Calu3 (cell line): Measurements from ENCODE around the gene GSDMA. TPM values are rescaled to one million over a fixed set of nuclear protein-coding genes. Genes with fewer than 3 reads are reported as not detected.

Experiments used
- BruUV-seq: library from RNA; stranded (reverse); fragments of 400-500 nt; replicated peaks from 2 replicates; lab custom pipeline; 2021; lab: Mats Ljungman, UMichigan
- CTCF ChIA-PET: fragments of 300-600 bp; sonication (Branson Sonifier 250); formaldehyde crosslinking; loops from one replicate; lab custom pipeline; 2022; ENCODE audit warnings: antibody characterized with exemption; lab: Charles Lee
- DNase-seq: peaks from one replicate; pipeline ENCODE4 v3.0.0; 2022
- H3K27ac Mint-ChIP-seq: one replicate; pipeline ENCODE4 v1.8.0; 2022; ENCODE audit warnings: mixed read lengths; ENCODE audit not compliant: unreplicated experiment
- H3K27me3 Mint-ChIP-seq: one replicate; pipeline ENCODE4 v1.8.0; 2022; ENCODE audit warnings: mixed read lengths; ENCODE audit not compliant: unreplicated experiment
- H3K36me3 Mint-ChIP-seq: one replicate; pipeline ENCODE4 v1.8.0; 2022; ENCODE audit warnings: mild to moderate bottlenecking, moderate library complexity, mixed read lengths; ENCODE audit not compliant: insufficient read depth, unreplicated experiment
- H3K4me1 Mint-ChIP-seq: one replicate; pipeline ENCODE4 v1.8.0; 2022; ENCODE audit warnings: mild to moderate bottlenecking, low read depth, mixed read lengths; ENCODE audit not compliant: unreplicated experiment
- H3K4me3 Mint-ChIP-seq: one replicate; pipeline ENCODE4 v1.8.0; 2022; ENCODE audit warnings: mild to moderate bottlenecking, low read depth, moderate library complexity, mixed read lengths; ENCODE audit not compliant: unreplicated experiment
- H3K9me3 Mint-ChIP-seq: one replicate; pipeline ENCODE4 v1.8.0; 2022; ENCODE audit warnings: low read depth, mixed read lengths; ENCODE audit not compliant: unreplicated experiment
- CTCF ChIP-seq: fragments of 200-600 bp; IDR thresholded peaks from one replicate; pipeline ENCODE4 v1.8.0; 2022; ENCODE audit warnings: antibody characterized with exemption; ENCODE audit not compliant: unreplicated experiment
- intact Hi-C: fragments of 100-400 bp; cut with micrococcal nuclease; formaldehyde crosslinking; loops from one replicate; pipeline ENCODE4 v1.10.0; 2022; ENCODE audit not compliant: unreplicated experiment
- total RNA-seq: library from RNA; stranded (reverse); gene quantifications from 2 replicates; pipeline ENCODE4 v1.2.3, GENCODE V29; 2022

GSDMA gene
- total RNA-seq, 1 experiment from 2014 or later = 0.33 TPM

- no peak for DNase-seq
- CTCF ChIA-PET = interaction anchor here (0.6 to 109.6 kb wide), 27 partner anchors 8 to 307 kb away, joined by 3 to 8195 read pairs (median 8); partner anchors contain the start of genes CSF3, ERBB2, GSDMA and GSDMB
- no peak for TF ChIP-seq CTCF
- Mint-ChIP-seq H3K4me1 (peaks cover 14% of the 10 kb centered on the region), H3K4me3 (no peak overlapping the region), H3K9me3 (no peaks in the 10 kb centered on the region), H3K27ac (no peak overlapping the region), H3K27me3 (peaks cover 25% of the 10 kb centered on the region), H3K36me3 (peaks cover 12% of the 10 kb centered on the region)
- no TSS peak for BruUV-seq
- intact Hi-C loops = no loop called here
Observed at GRCh38 chr17:39933912-39934311, 28.9 kb upstream of the GSDMA start.

GRCh38 chr17:39934324-39934723, 28.5 kb upstream of the GSDMA start:
- no peaks in the 10 kb centered on the region for H3K9me3 Mint-ChIP-seq
- peaks cover 14% of the 10 kb centered on the region for H3K4me1 Mint-ChIP-seq
- no peak for TF ChIP-seq CTCF
- CTCF ChIA-PET = interaction anchor here (0.6 to 109.6 kb wide), 39 partner anchors 8 to 329 kb away, joined by 3 to 8195 read pairs (median 6); partner anchors contain the start of genes CSF3, ERBB2, GSDMA and GSDMB
- intact Hi-C loops = no loop called here
- H3K4me3 Mint-ChIP-seq = no peak overlapping the region
- DNase-seq = no peak
- peaks cover 29% of the 10 kb centered on the region for H3K27me3 Mint-ChIP-seq
- peaks cover 8% of the 10 kb centered on the region for H3K36me3 Mint-ChIP-seq
- no peak overlapping the region for H3K27ac Mint-ChIP-seq
- BruUV-seq = no TSS peak

- Mint-ChIP-seq H3K4me1 (peaks cover 12% of the 10 kb centered on the region), H3K9me3 (no peaks in the 10 kb centered on the region), H3K36me3 (no peaks in the 10 kb centered on the region), H3K27me3 (peaks cover 41% of the 10 kb centered on the region), H3K4me3 (no peak overlapping the region), H3K27ac (no peak overlapping the region)
- TF ChIP-seq CTCF = no peak
- BruUV-seq = no TSS peak
- CTCF ChIA-PET = interaction anchor here (0.5 to 109.6 kb wide), 31 partner anchors 10 to 540 kb away, joined by 3 to 8195 read pairs (median 6); partner anchors contain the start of genes CSF3, ERBB2, GSDMA and GSDMB
- DNase-seq = peak; percentile 87
- intact Hi-C loops = no loop called here
Observed at GRCh38 chr17:39935909-39936308, 26.9 kb upstream of the GSDMA start.

- intact Hi-C loops = no loop called here
- H3K9me3 Mint-ChIP-seq = no peaks in the 10 kb centered on the region
- no peaks in the 10 kb centered on the region for H3K36me3 Mint-ChIP-seq
- H3K4me3 Mint-ChIP-seq = no peak overlapping the region
- no peak for TF ChIP-seq CTCF
- BruUV-seq = no TSS peak
- H3K27me3 Mint-ChIP-seq = peaks cover 56% of the 10 kb centered on the region
- no peak overlapping the region for H3K27ac Mint-ChIP-seq
- H3K4me1 Mint-ChIP-seq = peaks cover 12% of the 10 kb centered on the region
- CTCF ChIA-PET = interaction anchor here (0.6 to 109.6 kb wide), 41 partner anchors 11 to 617 kb away, joined by 3 to 8195 read pairs (median 9); partner anchors contain the start of genes CSF3, ERBB2, GSDMA and GSDMB
- no peak for DNase-seq
Observed at GRCh38 chr17:39937447-39937846, 25.4 kb upstream of the GSDMA start.
